SK-N-SH (cell line): ENCODE results near the gene CLASP1. TPM values are rescaled to one million over a fixed set of nuclear protein-coding genes. Genes with fewer than 3 reads are reported as not detected.
"Not testable (repeated sequence)": the region's sequence is repeated elsewhere in the genome, so short reads cannot be mapped to it uniquely, and the experiment has no call there.

Experiments
- CTCF ChIA-PET: fragments of 300-600, 350-600 bp; formaldehyde crosslinking; extraction: SDS; loops from one replicate; lab custom pipeline; 2021; lab: Yijun Ruan, JAX
- POLR2A ChIA-PET: fragments of 350-600 bp; sonication (Branson Sonifier 250); formaldehyde crosslinking; extraction: SDS; loops from one replicate; lab custom pipeline; 2020; ENCODE audit warnings: antibody characterized with exemption, inconsistent platforms; lab: Yijun Ruan, JAX
- DNase-seq: peaks from one replicate; pipeline ENCODE4 v3.0.0; 2012
- H2AFZ ChIP-seq: fragments of 200-600 bp; sonication (generic); 2 replicates; pipeline ENCODE4 v1.8.1; 2016; ENCODE audit warnings: antibody characterized with exemption, mild to moderate bottlenecking, low read depth
- H3F3A ChIP-seq: fragments of 200-600 bp; sonication (generic); replicated peaks from 2 replicates; pipeline ENCODE3; 2016; ENCODE audit warnings: antibody characterized with exemption, mild to moderate bottlenecking; ENCODE audit not compliant: insufficient read depth
- H3K27ac ChIP-seq, 2 experiments: fragments of 200-500 bp in 1 of 2; fragments of 200-600 bp in 1 of 2; sonication (Bioruptor generic) in 1 of 2; sonication (generic), shearing (Covaris generic) in 1 of 2; 2 replicates each; pipeline versions ENCODE4 v1.5.1 to v1.6.1; 2014 to 2016; ENCODE audit warnings: low read depth in 2 of 2, inconsistent platforms in 1 of 2, low read length in 1 of 2, mild to moderate bottlenecking in 1 of 2, mixed read lengths in 1 of 2
- H3K27me3 ChIP-seq: fragments of 200-600 bp; sonication (generic), shearing (Covaris generic); 2 replicates; pipeline ENCODE4 v1.6.1; 2016; ENCODE audit warnings: mixed run types; ENCODE audit not compliant: insufficient read depth
- H3K36me3 ChIP-seq, 2 experiments: fragments of 200-500 bp in 1 of 2; fragments of 200-600 bp in 1 of 2; sonication (Bioruptor generic) in 1 of 2; sonication (generic) in 1 of 2; replicated peaks in 1 of 2; 2 replicates each; pipeline versions ENCODE3 to v1.5.1; 2014 to 2016; ENCODE audit warnings: low read length in 1 of 2, mild to moderate bottlenecking in 1 of 2; ENCODE audit not compliant: insufficient read depth in 2 of 2, control insufficient read depth in 1 of 2
- H3K4me1 ChIP-seq, 2 experiments: fragments of 200-500 bp in 1 of 2; fragments of 200-600 bp in 1 of 2; sonication (Bioruptor generic) in 1 of 2; sonication (generic), shearing (Covaris generic) in 1 of 2; 2 replicates each; pipeline versions ENCODE4 v1.5.1 to v1.6.1; 2014 to 2016; ENCODE audit warnings: low read depth in 1 of 2, low read length in 1 of 2, mixed run types in 1 of 2; ENCODE audit not compliant: insufficient read depth in 2 of 2, control insufficient read depth in 1 of 2
- H3K4me2 ChIP-seq: fragments of 200-600 bp; sonication (generic), shearing (Covaris generic); 2 replicates; pipeline ENCODE4 v1.6.1; 2017; ENCODE audit warnings: mixed run types
- H3K4me3 ChIP-seq, 2 experiments: fragments of 200-500 bp in 1 of 2; fragments of 200-600 bp in 1 of 2; sonication (Bioruptor generic) in 1 of 2; sonication (generic), shearing (Covaris generic) in 1 of 2; 2 replicates each; pipeline versions ENCODE4 v1.5.1 to v1.8.1; 2014 to 2016; ENCODE audit warnings: low read depth in 2 of 2, inconsistent platforms in 1 of 2, low read length in 1 of 2, mild to moderate bottlenecking in 1 of 2, mixed read lengths in 1 of 2, moderate library complexity in 1 of 2
- H3K79me2 ChIP-seq: fragments of 200-600 bp; sonication (generic); 2 replicates; pipeline ENCODE4 v1.8.1; 2017; ENCODE audit warnings: mild to moderate bottlenecking; ENCODE audit not compliant: insufficient read depth
- H3K9ac ChIP-seq: fragments of 200-600 bp; sonication (generic); 2 replicates; pipeline ENCODE4 v1.6.1; 2017; ENCODE audit warnings: mixed run types
- H3K9me2 ChIP-seq: fragments of 200-600 bp; sonication (generic); 2 replicates; pipeline ENCODE4 v1.6.1; 2017; ENCODE audit warnings: mixed run types
- H3K9me3 ChIP-seq: fragments of 200-600 bp; sonication (generic); 2 replicates; pipeline ENCODE4 v1.6.1; 2017; ENCODE audit warnings: mixed run types, mild to moderate bottlenecking, moderate library complexity
- H4K20me1 ChIP-seq: fragments of 200-600 bp; sonication (generic); 2 replicates; pipeline ENCODE4 v1.6.1; 2017; ENCODE audit warnings: mild to moderate bottlenecking, mixed run types; ENCODE audit not compliant: insufficient read depth
- GATA2 ChIP-seq: sonication (generic); formaldehyde crosslinking; IDR thresholded peaks from 2 replicates; pipeline ENCODE4 v1.5.0; 2020; ENCODE audit warnings: mild to moderate bottlenecking, missing genetic modification reagents
- POLR2AphosphoS5 ChIP-seq: IDR thresholded peaks from 2 replicates; pipeline ENCODE4 v1.6.1; 2012; ENCODE audit warnings: low read depth, low read length
- RAD21 ChIP-seq: IDR thresholded peaks from 2 replicates; pipeline ENCODE4 v1.6.1; 2012; ENCODE audit warnings: mild to moderate bottlenecking, low read length
- SIN3A ChIP-seq: IDR thresholded peaks from 2 replicates; pipeline ENCODE4 v1.6.1; 2012; ENCODE audit warnings: low read depth, mild to moderate bottlenecking, low read length, moderate library complexity, borderline replicate concordance
- USF1 ChIP-seq: IDR thresholded peaks from 2 replicates; pipeline ENCODE4 v1.4.0; 2012; ENCODE audit warnings: low read depth, borderline replicate concordance
- ZBTB33 ChIP-seq: IDR thresholded peaks from 2 replicates; pipeline ENCODE4 v1.4.0; 2012; ENCODE audit warnings: low read depth, borderline replicate concordance
- WGBS: methylation state at CpG from one replicate; pipeline ENCODE4 v1.1.6; 2017; ENCODE audit warnings: low lambda C conversion rate; 5-methylcytosine and 5-hydroxymethylcytosine counted together
- polyA plus RNA-seq, 3 experiments: library from polyadenylated mRNA; depleted of rRNA; stranded (reverse); fragments of >200 nt; gene quantifications; 2 replicates each; pipeline ENCODE4 v1.2.3, GENCODE V29; 2012

CLASP1 gene
- polyA plus RNA-seq, 1 of the 3 experiments (the other 2 are of a cell fraction) = 4.9 TPM

- no peak overlapping the region for H3K4me3 ChIP-seq
- peaks cover 100% of the 10 kb centered on the region for H3K79me2 ChIP-seq
- H3K9me3 ChIP-seq = peaks cover 6% of the 10 kb centered on the region; the same call in 1 of the 2 replicates
- H3K27me3 ChIP-seq = no peaks in the 10 kb centered on the region
- H3K9ac ChIP-seq = no peak overlapping the region
- H3K27ac ChIP-seq = no peak overlapping the region
- CTCF ChIA-PET = interaction anchor here (0.6 to 2.2 kb wide), 6 partner anchors 9 to 238 kb away, joined by 3 to 7 read pairs (median 3); no protein-coding TSS in a partner anchor
- H3K4me1 ChIP-seq = peaks cover 0 to 3% of the 10 kb centered on the region in 2 experiments; a peak in 1 of 4 replicates
- H3K36me3 ChIP-seq = peaks cover 0 to 12% of the 10 kb centered on the region in 2 experiments
- POLR2A ChIA-PET = interaction anchor here (0.7 kb wide), 2 partner anchors 9 to 10 kb away, joined by 3 to 4 read pairs; no protein-coding TSS in a partner anchor
- H4K20me1 ChIP-seq = peaks cover 21% of the 10 kb centered on the region
- H3F3A ChIP-seq = peaks cover 8% of the 10 kb centered on the region
- no peaks in the 10 kb centered on the region for H3K9me2 ChIP-seq
- H2AFZ ChIP-seq = no peak overlapping the region
- no peak overlapping the region for H3K4me2 ChIP-seq
- no peak for DNase-seq
- 84% methylated on average over 5 of the region's 5 CpGs for WGBS
- 0 out of 2 replicates have a peak, but pooled peaks have one; percentile 6 for TF ChIP-seq RAD21
- no peak for TF ChIP-seq GATA2 (CRISPR knock-in tag)
These were observed 8.6 kb downstream of the CLASP1 start for GRCh38 chr2:121640380-121641316.

- H3K9me3 ChIP-seq, H3K9ac ChIP-seq, POLR2A ChIA-PET, H3K27ac ChIP-seq, H3K9me2 ChIP-seq, H3K27me3 ChIP-seq, H3K4me2 ChIP-seq, H3K4me1 ChIP-seq, H2AFZ ChIP-seq, H3K4me3 ChIP-seq, DNase-seq: not testable (repeated sequence)
- H3K79me2 ChIP-seq = peaks cover 100% of the 10 kb centered on the region
- peaks cover 15% of the 10 kb centered on the region for H3F3A ChIP-seq
- CTCF ChIA-PET = interaction anchor here (1.2 kb wide), 1 partner anchor 238 kb away, joined by 3 read pairs; no protein-coding TSS in a partner anchor
- H4K20me1 ChIP-seq = peaks cover 21% of the 10 kb centered on the region
- H3K36me3 ChIP-seq = peaks cover 0 to 12% of the 10 kb centered on the region in 2 experiments
- WGBS = 92% methylated on average over 6 of the region's 6 CpGs
These were observed 9.4 kb downstream of the CLASP1 start for GRCh38 chr2:121639846-121640245.

GRCh38 chr2:121638333-121638732, 10.9 kb downstream of the CLASP1 start:
- H2AFZ ChIP-seq = no peak overlapping the region
- no peak overlapping the region for H3K4me2 ChIP-seq
- TF ChIP-seq POLR2AphosphoS5 (no peak), ZBTB33 (no peak), RAD21 (no peak), USF1 (no peak), SIN3A (no peak)
- no peak overlapping the region for H3K27ac ChIP-seq
- H3K9ac ChIP-seq = no peak overlapping the region
- ChIA-PET POLR2A (no interaction called here), CTCF (no interaction called here)
- H3K27me3 ChIP-seq = no peaks in the 10 kb centered on the region
- H3K36me3 ChIP-seq = peaks cover 0 to 12% of the 10 kb centered on the region in 2 experiments
- H3K4me1 ChIP-seq = peaks cover 0 to 11% of the 10 kb centered on the region in 2 experiments; a peak in 1 of 4 replicates
- no peaks in the 10 kb centered on the region for H3K9me2 ChIP-seq
- peaks cover 100% of the 10 kb centered on the region for H3K79me2 ChIP-seq
- H4K20me1 ChIP-seq = peaks cover 32% of the 10 kb centered on the region
- DNase-seq = no peak
- H3F3A ChIP-seq = peaks cover 23% of the 10 kb centered on the region
- no peak overlapping the region for H3K4me3 ChIP-seq
- WGBS = 93% methylated on average over 3 of the region's 3 CpGs
- peaks cover 6% of the 10 kb centered on the region; the same call in 1 of the 2 replicates for H3K9me3 ChIP-seq
